ENCODE data around the gene SHROOM2. TPM values are rescaled to one million over a fixed set of nuclear protein-coding genes. Genes with fewer than 3 reads are reported as not detected.

The SHROOM2 gene
- polyA plus RNA-seq, 1 experiment = 1.1 TPM

GRCh38 chrX:9835585-9836210 lies 49.5 kb downstream of the SHROOM2 start:
- Histone ChIP-seq H3K36me3 (ENCODE audit: control insufficient read depth, insufficient read depth, low read length) (no peaks in the 10 kb centered on the region), H3K4me3 (ENCODE audit: low read depth, low read length) (no peak overlapping the region), H3K27me3 (ENCODE audit: control insufficient read depth, insufficient read depth, low read length) (no peaks in the 10 kb centered on the region)
- ChIA-PET CTCF (no interaction called here), POLR2A (no interaction called here)
- no peak for TF ChIP-seq CTCF (IDR thresholded peaks at IDR 0.05; ENCODE audit: insufficient read depth, low read depth, low read length)
- DNase-seq (ENCODE audit: low read depth) = no peak

- CTCF ChIA-PET = no interaction called here
- no peak for TF ChIP-seq CTCF (IDR thresholded peaks at IDR 0.05; ENCODE audit: insufficient read depth, low read depth, low read length)
- H3K36me3 ChIP-seq (ENCODE audit: control insufficient read depth, insufficient read depth, low read length) = no peaks in the 10 kb centered on the region
- no peak for DNase-seq (ENCODE audit: low read depth)
- no peak overlapping the region for H3K4me3 ChIP-seq (ENCODE audit: low read depth, low read length)
- no peaks in the 10 kb centered on the region for H3K27me3 ChIP-seq (ENCODE audit: control insufficient read depth, insufficient read depth, low read length)
- POLR2A ChIA-PET = no interaction called here
These were observed 56.3 kb downstream of the SHROOM2 start for GRCh38 chrX:9842541-9842940.

- CTCF ChIA-PET = no interaction called here
- DNase-seq (ENCODE audit: low read depth) = no peak
- TF ChIP-seq CTCF (IDR thresholded peaks at IDR 0.05; ENCODE audit: insufficient read depth, low read depth, low read length) = no peak
- no peaks in the 10 kb centered on the region for H3K27me3 ChIP-seq (ENCODE audit: control insufficient read depth, insufficient read depth, low read length)
- H3K4me3 ChIP-seq (ENCODE audit: low read depth, low read length) = no peak overlapping the region
- no peaks in the 10 kb centered on the region for H3K36me3 ChIP-seq (ENCODE audit: control insufficient read depth, insufficient read depth, low read length)
- POLR2A ChIA-PET = no interaction called here
These were observed 58.8 kb downstream of the SHROOM2 start for GRCh38 chrX:9844936-9845577.

- POLR2A ChIA-PET = no interaction called here
- TF ChIP-seq CTCF (IDR thresholded peaks at IDR 0.05; ENCODE audit: insufficient read depth, low read depth, low read length) = no peak
- CTCF ChIA-PET = interaction anchor here (0.6 kb wide), 1 partner anchor 166 kb away, joined by 3 read pairs; no protein-coding TSS in a partner anchor
- no peaks in the 10 kb centered on the region for H3K27me3 ChIP-seq (ENCODE audit: control insufficient read depth, insufficient read depth, low read length)
- H3K36me3 ChIP-seq (ENCODE audit: control insufficient read depth, insufficient read depth, low read length) = no peaks in the 10 kb centered on the region
- no peak for DNase-seq (ENCODE audit: low read depth)
- no peak overlapping the region for H3K4me3 ChIP-seq (ENCODE audit: low read depth, low read length)
These were observed 59.3 kb downstream of the SHROOM2 start for GRCh38 chrX:9845578-9845952.

- Histone ChIP-seq H3K36me3 (ENCODE audit: control insufficient read depth, insufficient read depth, low read length) (no peaks in the 10 kb centered on the region), H3K4me3 (ENCODE audit: low read depth, low read length) (no peak overlapping the region), H3K27me3 (ENCODE audit: control insufficient read depth, insufficient read depth, low read length) (no peaks in the 10 kb centered on the region)
- no peak for TF ChIP-seq CTCF (IDR thresholded peaks at IDR 0.05; ENCODE audit: insufficient read depth, low read depth, low read length)
- no peak for DNase-seq (ENCODE audit: low read depth)
- ChIA-PET CTCF (no interaction called here), POLR2A (no interaction called here)
These were observed 60.4 kb downstream of the SHROOM2 start for GRCh38 chrX:9846631-9847030.
